ENCODE measurements around the gene SLC10A1. TPM values are rescaled to one million over a fixed set of nuclear protein-coding genes. Genes with fewer than 3 reads are reported as not detected.
A peak's percentile ranks its signal among the peaks of the same experiment; 100 is the strongest.

Gene SLC10A1
- total and polyA plus RNA-seq, 2 donors (not counting 1 experiment from before 2014, with no cell fraction given): not detected

GRCh38 chr14:69818758-69819191 is 21.7 kb upstream of the SLC10A1 start:
- Histone ChIP-seq H3K4me1 (ENCODE audit: control insufficient read depth in 2 of 2, insufficient read depth in 2 of 2, low read length in 2 of 2) (peaks cover 0 to 5% of the 10 kb centered on the region in 2 donors), H3K36me3 (replicated peaks in 1 of 2; ENCODE audit: control extremely low read depth in 1 of 2, control insufficient read depth in 1 of 2, extremely low read depth in 1 of 2, insufficient read depth in 2 of 2, low read length in 1 of 2) (no peaks in the 10 kb centered on the region), H3K27ac (ENCODE audit: low read length in 2 of 2) (no peak overlapping the region), H3K9ac (ENCODE audit: low read length) (no peak overlapping the region), H3K4me2 (replicated peaks; ENCODE audit: low read depth, low read length, poor library complexity, severe bottlenecking) (peak overlapping the region; percentile 29), H3K9me3 (ENCODE audit: control extremely low read depth in 1 of 3, control insufficient read depth in 2 of 3, insufficient read depth in 1 of 3, low read length in 2 of 3) (no peaks in the 10 kb centered on the region), H3K4me3 (ENCODE audit: control extremely low read depth in 1 of 5, extremely low read depth in 1 of 5, insufficient read depth in 1 of 5, low read depth in 2 of 5, low read length in 4 of 5) (no peak overlapping the region), H3K79me2 (ENCODE audit: control insufficient read depth, insufficient read depth, low read length) (no peaks in the 10 kb centered on the region), H4K20me1 (ENCODE audit: control insufficient read depth, insufficient read depth, low read length, poor library complexity, severe bottlenecking) (no peaks in the 10 kb centered on the region), H2AFZ (ENCODE audit: insufficient read depth, low read depth, low read length, poor library complexity, severe bottlenecking) (no peak overlapping the region), H3K27me3 (replicated peaks in 1 of 4; ENCODE audit: control extremely low read depth in 1 of 4, control insufficient read depth in 3 of 4, insufficient read depth in 4 of 4, low read length in 3 of 4) (peaks cover 0 to 4% (median 0%) of the 10 kb centered on the region in 4 experiments)
- 83% methylated on average over 1 of the region's 11 CpGs for WGBS (ENCODE audit: insufficient coverage)
- H3K4me3 Mint-ChIP-seq: no peak overlapping the region
- H3K4me1 Mint-ChIP-seq: peaks cover 7% of the 10 kb centered on the region
- no peak overlapping the region for H3K27ac Mint-ChIP-seq
- ChIA-PET CTCF (interaction anchor here (0.6 to 2.7 kb wide), 18 partner anchors 8 to 1322 kb away, joined by 3 to 33 read pairs (median 4); no protein-coding TSS in a partner anchor), POLR2A (no interaction called here)
- peaks cover 19% of the 10 kb centered on the region for H3K27me3 Mint-ChIP-seq
- peak; percentile 70 for ATAC-seq (ENCODE audit: low read depth)
- intact Hi-C loops (cut with micrococcal nuclease): loop anchor here (5.0 kb wide), 1 partner anchor 1154 kb away; no protein-coding TSS in a partner anchor
- H3K9me3 Mint-ChIP-seq (ENCODE audit: insufficient read depth): no peaks in the 10 kb centered on the region
- TF ChIP-seq EZH2 (IDR thresholded peaks at IDR 0.05; ENCODE audit: borderline replicate concordance, insufficient read depth, low read depth, low read length, poor library complexity, severe bottlenecking) (no peak), CTCF (IDR thresholded peaks at IDR 0.05) (peak; percentile 86)
- DNase-seq: peak; percentile 80

GRCh38 chr14:69816216-69816615 is 19.2 kb upstream of the SLC10A1 start:
- Mint-ChIP-seq H3K4me1 (peaks cover 7% of the 10 kb centered on the region), H3K27ac (no peak overlapping the region), H3K4me3 (no peak overlapping the region), H3K9me3 (ENCODE audit: insufficient read depth) (no peaks in the 10 kb centered on the region), H3K27me3 (peaks cover 20% of the 10 kb centered on the region)
- Histone ChIP-seq H4K20me1 (ENCODE audit: control insufficient read depth, insufficient read depth, low read length, poor library complexity, severe bottlenecking) (no peaks in the 10 kb centered on the region), H3K36me3 (replicated peaks in 1 of 2; ENCODE audit: control extremely low read depth in 1 of 2, control insufficient read depth in 1 of 2, extremely low read depth in 1 of 2, insufficient read depth in 2 of 2, low read length in 1 of 2) (no peaks in the 10 kb centered on the region), H3K9me3 (ENCODE audit: control extremely low read depth in 1 of 3, control insufficient read depth in 2 of 3, insufficient read depth in 1 of 3, low read length in 2 of 3) (peaks cover 0 to 3% (median 0%) of the 10 kb centered on the region in 3 donors), H3K9ac (ENCODE audit: low read length) (no peak overlapping the region), H3K4me1 (ENCODE audit: control insufficient read depth in 2 of 2, insufficient read depth in 2 of 2, low read length in 2 of 2) (peaks cover 0 to 5% of the 10 kb centered on the region in 2 donors), H3K79me2 (ENCODE audit: control insufficient read depth, insufficient read depth, low read length) (no peaks in the 10 kb centered on the region), H3K27me3 (replicated peaks in 1 of 4; ENCODE audit: control extremely low read depth in 1 of 4, control insufficient read depth in 3 of 4, insufficient read depth in 4 of 4, low read length in 3 of 4) (peaks cover 0 to 4% (median 0%) of the 10 kb centered on the region in 4 experiments), H3K27ac (ENCODE audit: low read length in 2 of 2) (no peak overlapping the region), H3K4me2 (replicated peaks; ENCODE audit: low read depth, low read length, poor library complexity, severe bottlenecking) (no peak overlapping the region), H2AFZ (ENCODE audit: insufficient read depth, low read depth, low read length, poor library complexity, severe bottlenecking) (no peak overlapping the region), H3K4me3 (ENCODE audit: control extremely low read depth in 1 of 5, extremely low read depth in 1 of 5, insufficient read depth in 1 of 5, low read depth in 2 of 5, low read length in 4 of 5) (no peak overlapping the region)
- ATAC-seq (ENCODE audit: low read depth) (no peak), DNase-seq (no peak)
- POLR2A ChIA-PET: no interaction called here
- TF ChIP-seq CTCF (IDR thresholded peaks at IDR 0.05) (no peak), EZH2 (IDR thresholded peaks at IDR 0.05; ENCODE audit: borderline replicate concordance, insufficient read depth, low read depth, low read length, poor library complexity, severe bottlenecking) (no peak)
- CTCF ChIA-PET: interaction anchor here (1.1 to 1.5 kb wide), 3 partner anchors 212 to 501 kb away, joined by 3 read pairs; no protein-coding TSS in a partner anchor
- intact Hi-C loops (cut with micrococcal nuclease): loop anchor here (5.0 kb wide), 1 partner anchor 1156 kb away; no protein-coding TSS in a partner anchor
- 100% methylated on average over 3 of the region's 5 CpGs for WGBS (ENCODE audit: insufficient coverage)
